ENCODE results near the gene COL20A1.
"Not testable (repeated sequence)": the region's sequence is repeated elsewhere in the genome, so short reads cannot be mapped to it uniquely, and the experiment has no call there.

COL20A1 gene

DNA sequence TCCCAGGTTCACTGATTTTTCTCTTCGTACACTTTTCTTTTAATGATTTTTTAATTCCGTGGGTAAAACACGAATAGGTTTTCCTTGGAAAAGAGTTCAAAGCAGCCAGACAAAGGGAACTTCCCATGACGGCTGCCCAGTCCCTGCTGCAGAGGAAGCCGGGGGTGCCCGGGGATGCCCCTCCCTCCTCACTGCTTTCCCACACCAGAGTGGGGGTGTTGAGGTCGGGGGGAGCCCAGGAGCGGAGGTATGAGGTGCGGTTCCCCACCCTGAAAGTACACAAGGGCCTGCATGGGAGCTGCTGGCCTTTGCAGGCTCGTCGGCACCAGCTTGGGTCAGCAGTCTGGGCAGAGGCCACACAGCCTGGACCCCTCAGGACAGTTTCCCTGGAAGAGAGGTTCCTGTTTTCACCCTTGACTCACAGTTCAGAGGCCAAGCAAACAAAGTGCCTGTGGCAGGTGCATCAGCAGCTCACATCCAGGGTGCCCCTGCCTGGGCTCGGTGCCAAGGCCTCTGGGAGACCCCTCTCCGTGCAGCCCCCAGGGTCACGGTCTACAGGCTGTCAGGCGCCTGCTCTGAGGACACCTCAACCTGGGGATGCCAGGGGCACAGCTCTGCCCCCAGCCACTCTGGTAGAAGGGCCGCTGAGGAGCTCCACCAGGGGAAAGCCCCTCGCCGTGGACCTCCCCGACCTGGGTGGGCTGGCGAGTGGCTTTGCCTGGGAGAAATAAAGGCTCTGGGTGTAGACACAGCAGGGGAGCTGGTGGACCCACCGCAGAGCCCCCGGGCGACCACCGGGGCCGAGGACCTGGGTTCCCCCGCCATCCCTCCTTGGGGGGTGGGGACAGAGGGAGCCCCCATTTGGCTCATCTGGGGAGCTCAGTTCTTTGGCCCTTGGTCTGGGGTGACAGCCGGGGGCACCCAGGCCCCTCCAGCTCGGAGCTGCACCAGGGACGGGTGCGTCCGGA is 83.6 kb downstream of the COL20A1 start:
- peaks cover 49% of the 10 kb centered on the region for H3K27me3 ChIP-seq (ENCODE audit: insufficient read depth, low read length)

GRCh38 chr20:63377256-63377941 is 84.4 kb downstream of the COL20A1 start:
- Histone ChIP-seq H3K27me3 (ENCODE audit: insufficient read depth, low read length) (peaks cover 44% of the 10 kb centered on the region), H2AFZ (ENCODE audit: low read length, unreplicated experiment) (no peak overlapping the region)

More for the DNA sequence above, 83.6 kb downstream of the COL20A1 start:
- H3K4me1 ChIP-seq (ENCODE audit: control insufficient read depth, insufficient read depth, low read length, unreplicated experiment), result no peaks in the 10 kb centered on the region
- no peaks in the 10 kb centered on the region for H3K36me3 ChIP-seq (ENCODE audit: insufficient read depth, low read length)
- no peaks in the 10 kb centered on the region for H3K79me2 ChIP-seq (ENCODE audit: control insufficient read depth, insufficient read depth, low read length, unreplicated experiment)
- H2AFZ ChIP-seq (ENCODE audit: low read length, unreplicated experiment), result no peak overlapping the region
- H3K27ac ChIP-seq (ENCODE audit: low read depth, low read length), result no peak overlapping the region
- H3K4me3 ChIP-seq (ENCODE audit: low read depth, low read length), result no peak overlapping the region

DNA sequence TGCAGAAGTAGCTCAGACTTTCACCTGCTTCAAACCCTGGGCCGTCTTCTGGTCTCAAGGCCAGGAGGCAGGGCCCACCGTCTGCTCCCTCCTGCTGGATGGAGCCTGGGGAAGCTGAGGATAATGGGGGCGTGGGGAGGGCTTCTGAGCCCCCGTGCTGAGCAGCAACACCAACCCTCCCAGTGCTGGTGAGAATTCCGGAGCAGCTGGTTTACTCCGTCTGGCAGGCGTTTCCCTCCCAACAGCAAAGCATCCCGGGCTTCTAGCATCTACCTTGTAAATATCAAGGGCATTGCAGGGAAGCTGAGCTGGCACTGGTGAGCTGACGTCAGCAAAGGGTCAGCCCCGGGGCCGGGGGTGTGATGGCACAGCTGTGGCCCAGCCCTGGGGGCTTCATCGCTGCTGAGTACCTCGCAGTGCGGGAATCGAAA is 85.0 kb downstream of the COL20A1 start:
- H3K36me3 ChIP-seq (ENCODE audit: insufficient read depth, low read length), result no peaks in the 10 kb centered on the region
- H3K27ac ChIP-seq (ENCODE audit: low read depth, low read length), result no peak overlapping the region
- H3K4me1 ChIP-seq (ENCODE audit: control insufficient read depth, insufficient read depth, low read length, unreplicated experiment), result no peaks in the 10 kb centered on the region
- H2AFZ ChIP-seq (ENCODE audit: low read length, unreplicated experiment), result no peak overlapping the region
- H3K4me3 ChIP-seq (ENCODE audit: low read depth, low read length), result no peak overlapping the region
- H3K27me3 ChIP-seq (ENCODE audit: insufficient read depth, low read length), result peaks cover 39% of the 10 kb centered on the region
- no peaks in the 10 kb centered on the region for H3K79me2 ChIP-seq (ENCODE audit: control insufficient read depth, insufficient read depth, low read length, unreplicated experiment)

More at GRCh38 chr20:63377256-63377941, 84.4 kb downstream of the COL20A1 start:
- Histone ChIP-seq H3K79me2 (ENCODE audit: control insufficient read depth, insufficient read depth, low read length, unreplicated experiment) (no peaks in the 10 kb centered on the region), H3K36me3 (ENCODE audit: insufficient read depth, low read length) (no peaks in the 10 kb centered on the region), H3K4me1 (ENCODE audit: control insufficient read depth, insufficient read depth, low read length, unreplicated experiment) (no peaks in the 10 kb centered on the region), H3K4me3 (ENCODE audit: low read depth, low read length) (no peak overlapping the region), H3K27ac (ENCODE audit: low read depth, low read length) (no peak overlapping the region)

GRCh38 chr20:63378626-63379025 is 85.6 kb downstream of the COL20A1 start:
- H3K4me3 ChIP-seq (ENCODE audit: low read depth, low read length), result no peak overlapping the region
- H3K4me1 ChIP-seq (ENCODE audit: control insufficient read depth, insufficient read depth, low read length, unreplicated experiment), result no peaks in the 10 kb centered on the region

DNA sequence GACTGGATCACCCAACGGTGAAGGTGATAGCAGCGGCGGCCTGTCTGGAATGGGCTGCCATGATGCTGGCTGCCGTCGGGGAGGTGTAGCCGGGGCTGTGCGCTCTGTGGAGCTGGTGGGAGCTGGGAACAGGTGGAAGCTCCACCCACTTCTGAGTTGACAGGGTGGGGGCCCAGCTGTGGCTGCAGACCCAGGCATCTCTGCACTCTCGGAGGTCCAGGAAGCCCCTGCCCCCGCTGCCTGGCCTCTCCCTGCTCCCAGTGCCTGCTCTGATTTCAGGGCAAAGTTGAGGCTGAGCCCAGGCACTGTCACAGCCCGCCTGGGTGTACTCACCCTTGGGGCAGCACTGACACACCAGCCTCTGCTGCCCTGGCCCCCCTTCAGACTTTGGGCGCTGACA is 86.3 kb downstream of the COL20A1 start:
- Histone ChIP-seq H2AFZ (ENCODE audit: low read length, unreplicated experiment) (no peak overlapping the region), H3K4me3 (ENCODE audit: low read depth, low read length) (no peak overlapping the region), H3K27me3 (ENCODE audit: insufficient read depth, low read length) (peaks cover 30% of the 10 kb centered on the region), H3K36me3 (ENCODE audit: insufficient read depth, low read length) (no peaks in the 10 kb centered on the region), H3K4me1 (ENCODE audit: control insufficient read depth, insufficient read depth, low read length, unreplicated experiment) (no peaks in the 10 kb centered on the region), H3K27ac (ENCODE audit: low read depth, low read length) (no peak overlapping the region), H3K79me2 (ENCODE audit: control insufficient read depth, insufficient read depth, low read length, unreplicated experiment) (no peaks in the 10 kb centered on the region)

More at GRCh38 chr20:63378626-63379025, 85.6 kb downstream of the COL20A1 start:
- H3K36me3 ChIP-seq (ENCODE audit: insufficient read depth, low read length), result no peaks in the 10 kb centered on the region
- no peak overlapping the region for H2AFZ ChIP-seq (ENCODE audit: low read length, unreplicated experiment)
- H3K27ac ChIP-seq (ENCODE audit: low read depth, low read length), result no peak overlapping the region
- peaks cover 36% of the 10 kb centered on the region for H3K27me3 ChIP-seq (ENCODE audit: insufficient read depth, low read length)
- no peaks in the 10 kb centered on the region for H3K79me2 ChIP-seq (ENCODE audit: control insufficient read depth, insufficient read depth, low read length, unreplicated experiment)

GRCh38 chr20:63379872-63380271 is 86.9 kb downstream of the COL20A1 start:
- not testable (repeated sequence) for H3K4me1 ChIP-seq (ENCODE audit: control insufficient read depth, insufficient read depth, low read length, unreplicated experiment); H3K27ac ChIP-seq (ENCODE audit: low read depth, low read length)

DNA sequence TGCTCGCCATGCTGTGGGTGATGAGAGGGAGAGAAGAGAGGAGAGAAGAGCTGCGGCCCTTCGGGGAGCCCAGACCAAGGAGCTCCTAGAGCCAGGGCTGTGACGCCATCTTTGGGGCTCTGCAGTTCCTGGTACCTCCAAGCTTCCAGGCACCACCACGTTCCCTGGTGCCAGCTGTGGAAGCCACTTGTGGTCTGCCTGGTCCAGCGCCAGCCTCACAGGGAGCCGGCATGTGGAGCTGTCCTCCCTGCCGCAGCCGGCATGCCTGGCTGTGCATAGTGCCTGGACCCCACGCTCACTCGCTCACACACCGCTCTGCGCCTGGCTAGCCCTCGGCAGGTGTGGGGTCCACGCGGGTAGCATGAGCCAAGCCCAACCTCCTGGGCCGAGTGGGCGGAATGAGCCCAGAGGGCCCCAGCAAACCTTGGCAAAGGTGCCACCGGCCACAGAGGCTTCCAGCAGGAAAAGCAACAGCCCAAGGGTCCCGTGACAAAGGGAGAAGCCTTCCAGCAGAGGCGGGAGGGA is 87.4 kb downstream of the COL20A1 start:
- Histone ChIP-seq H2AFZ (ENCODE audit: low read length, unreplicated experiment) (no peak overlapping the region), H3K4me3 (ENCODE audit: low read depth, low read length) (no peak overlapping the region), H3K27ac (ENCODE audit: low read depth, low read length) (no peak overlapping the region), H3K79me2 (ENCODE audit: control insufficient read depth, insufficient read depth, low read length, unreplicated experiment) (no peaks in the 10 kb centered on the region), H3K4me1 (ENCODE audit: control insufficient read depth, insufficient read depth, low read length, unreplicated experiment) (no peaks in the 10 kb centered on the region), H3K27me3 (ENCODE audit: insufficient read depth, low read length) (peaks cover 25% of the 10 kb centered on the region), H3K36me3 (ENCODE audit: insufficient read depth, low read length) (no peaks in the 10 kb centered on the region)

More at GRCh38 chr20:63379872-63380271, 86.9 kb downstream of the COL20A1 start:
- H3K4me3 ChIP-seq (ENCODE audit: low read depth, low read length); H3K36me3 ChIP-seq (ENCODE audit: insufficient read depth, low read length); H3K79me2 ChIP-seq (ENCODE audit: control insufficient read depth, insufficient read depth, low read length, unreplicated experiment); H2AFZ ChIP-seq (ENCODE audit: low read length, unreplicated experiment): not testable (repeated sequence)
- peaks cover 26% of the 10 kb centered on the region for H3K27me3 ChIP-seq (ENCODE audit: insufficient read depth, low read length)

DNA sequence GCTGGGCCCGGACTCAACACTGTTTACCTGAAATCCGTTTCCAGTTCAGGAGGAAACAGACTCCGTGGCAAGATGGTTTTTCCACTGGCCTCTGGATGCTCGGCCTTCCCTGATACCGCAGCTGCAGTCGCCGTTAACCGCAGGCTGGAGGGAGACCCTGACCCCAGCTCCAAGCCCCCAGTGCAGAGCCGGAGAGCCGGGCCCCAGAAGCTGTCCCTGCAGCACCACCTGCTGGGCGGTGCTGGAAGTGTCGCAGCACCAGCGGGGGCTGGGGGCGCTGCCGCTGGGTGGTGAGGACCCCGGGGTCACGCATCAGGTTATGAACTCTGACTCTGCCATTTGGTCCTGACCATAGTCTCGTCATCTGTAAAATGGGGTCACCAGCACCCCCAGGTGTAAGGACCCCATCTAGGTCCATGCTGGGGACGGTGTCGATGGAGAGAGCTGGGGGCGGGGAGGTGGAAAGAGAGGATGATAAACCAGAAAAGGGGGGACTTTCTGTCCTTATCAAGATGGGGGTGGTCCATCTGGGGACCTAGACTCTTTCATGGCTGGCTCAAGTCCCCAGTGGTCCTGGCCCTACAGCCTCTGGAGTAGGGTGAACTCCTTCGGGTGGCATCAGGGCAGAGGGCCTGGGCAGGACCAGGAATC is 88.9 kb downstream of the COL20A1 start:
- Histone ChIP-seq H3K27ac (ENCODE audit: low read depth, low read length) (no peak overlapping the region), H3K4me1 (ENCODE audit: control insufficient read depth, insufficient read depth, low read length, unreplicated experiment) (no peaks in the 10 kb centered on the region), H3K36me3 (ENCODE audit: insufficient read depth, low read length) (no peaks in the 10 kb centered on the region), H3K4me3 (ENCODE audit: low read depth, low read length) (no peak overlapping the region), H2AFZ (ENCODE audit: low read length, unreplicated experiment) (no peak overlapping the region), H3K27me3 (ENCODE audit: insufficient read depth, low read length) (peaks cover 18% of the 10 kb centered on the region; the same call in 1 of the 2 replicates), H3K79me2 (ENCODE audit: control insufficient read depth, insufficient read depth, low read length, unreplicated experiment) (no peaks in the 10 kb centered on the region)

DNA sequence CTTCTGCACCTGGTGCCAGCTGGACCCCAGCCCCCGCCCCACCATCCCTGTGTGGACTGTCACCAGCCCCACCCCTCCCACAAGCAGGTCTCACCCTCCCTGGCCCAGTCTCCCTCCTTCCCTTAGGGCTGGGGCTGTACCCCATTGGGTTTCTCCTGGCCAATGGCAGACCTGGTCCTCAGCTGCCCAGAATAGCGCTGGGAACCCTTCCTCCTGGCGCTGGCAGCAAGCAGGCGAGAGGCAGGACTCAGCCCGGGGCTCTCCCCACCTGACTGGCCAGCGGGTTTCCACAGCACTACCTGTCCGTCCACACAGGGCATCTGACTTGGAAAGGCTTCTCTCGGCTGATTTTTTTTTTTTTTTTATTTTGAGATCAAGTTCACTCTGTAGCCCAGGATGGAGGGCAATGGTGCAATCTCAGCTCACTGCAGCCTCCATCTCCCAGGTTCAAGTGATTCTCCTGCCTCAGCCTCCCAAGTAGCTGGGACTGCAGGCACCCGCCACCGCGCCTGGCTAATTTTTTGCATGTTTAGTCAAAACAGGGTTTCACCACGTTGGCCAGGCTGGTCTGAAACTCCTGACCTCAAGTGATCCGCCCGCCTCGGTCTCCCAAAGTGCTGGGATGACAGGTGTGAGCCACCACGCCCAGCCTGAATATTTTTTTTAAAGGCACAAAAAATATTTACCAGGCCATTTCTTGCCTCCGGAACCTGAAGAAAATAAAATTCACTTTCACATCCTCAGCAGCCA is 89.7 kb downstream of the COL20A1 start:
- Histone ChIP-seq H3K4me1 (ENCODE audit: control insufficient read depth, insufficient read depth, low read length, unreplicated experiment) (no peaks in the 10 kb centered on the region), H2AFZ (ENCODE audit: low read length, unreplicated experiment) (no peak overlapping the region), H3K36me3 (ENCODE audit: insufficient read depth, low read length) (no peaks in the 10 kb centered on the region), H3K4me3 (ENCODE audit: low read depth, low read length) (no peak overlapping the region), H3K27me3 (ENCODE audit: insufficient read depth, low read length) (peaks cover 12% of the 10 kb centered on the region; the same call in 1 of the 2 replicates), H3K79me2 (ENCODE audit: control insufficient read depth, insufficient read depth, low read length, unreplicated experiment) (no peaks in the 10 kb centered on the region), H3K27ac (ENCODE audit: low read depth, low read length) (no peak overlapping the region)

DNA sequence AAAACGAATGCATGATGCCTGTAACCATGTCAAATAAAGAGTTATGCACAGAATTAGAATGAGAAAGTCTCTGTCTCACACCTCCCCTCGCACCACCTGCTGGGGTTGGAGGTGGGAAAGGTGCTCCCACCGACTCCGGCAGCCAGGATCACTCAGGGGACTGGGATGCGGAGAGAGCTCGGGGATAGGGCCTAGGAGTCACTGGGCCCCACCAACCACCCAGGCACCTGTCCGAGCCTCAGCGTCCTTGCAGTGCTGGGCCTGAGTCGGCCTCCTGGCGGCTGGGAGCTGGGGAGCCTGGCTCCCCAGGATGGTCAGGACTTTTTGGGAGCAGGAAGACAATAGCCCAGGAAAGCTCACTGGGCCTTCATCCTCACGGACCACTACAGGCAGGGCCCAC is 90.6 kb downstream of the COL20A1 start:
- no peak overlapping the region for H2AFZ ChIP-seq (ENCODE audit: low read length, unreplicated experiment)
- no peaks in the 10 kb centered on the region for H3K36me3 ChIP-seq (ENCODE audit: insufficient read depth, low read length)
- H3K79me2 ChIP-seq (ENCODE audit: control insufficient read depth, insufficient read depth, low read length, unreplicated experiment), result no peaks in the 10 kb centered on the region
- 0 out of 2 replicates have a peak, but pooled peaks cover 7% of the 10 kb centered on the region for H3K27me3 ChIP-seq (ENCODE audit: insufficient read depth, low read length)
- no peak overlapping the region for H3K4me3 ChIP-seq (ENCODE audit: low read depth, low read length)
- H3K27ac ChIP-seq (ENCODE audit: low read depth, low read length), result no peak overlapping the region
- H3K4me1 ChIP-seq (ENCODE audit: control insufficient read depth, insufficient read depth, low read length, unreplicated experiment), result no peaks in the 10 kb centered on the region

Measured in ACC112 (cell line).